Activated T-cell treated with anti-CD3 and anti-CD28 coated beads, Interleukin-2, amount 50 U/mL, for 24 hours (primary cell): Measurements from ENCODE around the gene COL18A1.

Experiments used
- DNase-seq: peaks from one replicate; pipeline ENCODE4 v3.0.0-alpha.2; 2020
- H3K27ac Mint-ChIP-seq: 2 replicates; pipeline ENCODE4 v1.8.0; 2020; ENCODE audit warnings: mild to moderate bottlenecking, mixed read lengths
- H3K27me3 Mint-ChIP-seq: 2 replicates; pipeline ENCODE4 v1.8.0; 2020; ENCODE audit warnings: mixed read lengths
- H3K36me3 Mint-ChIP-seq: 2 replicates; pipeline ENCODE4 v1.8.0; 2020; ENCODE audit warnings: low read depth, mixed read lengths
- H3K4me1 Mint-ChIP-seq: 2 replicates; pipeline ENCODE4 v1.8.0; 2020; ENCODE audit warnings: low read depth, mixed read lengths
- H3K4me3 Mint-ChIP-seq: 2 replicates; pipeline ENCODE4 v1.8.0; 2020; ENCODE audit warnings: mild to moderate bottlenecking, moderate library complexity, mixed read lengths
- H3K9me3 Mint-ChIP-seq: 2 replicates; pipeline ENCODE4 v1.8.0; 2020; ENCODE audit warnings: mixed read lengths

Gene COL18A1

DNA sequence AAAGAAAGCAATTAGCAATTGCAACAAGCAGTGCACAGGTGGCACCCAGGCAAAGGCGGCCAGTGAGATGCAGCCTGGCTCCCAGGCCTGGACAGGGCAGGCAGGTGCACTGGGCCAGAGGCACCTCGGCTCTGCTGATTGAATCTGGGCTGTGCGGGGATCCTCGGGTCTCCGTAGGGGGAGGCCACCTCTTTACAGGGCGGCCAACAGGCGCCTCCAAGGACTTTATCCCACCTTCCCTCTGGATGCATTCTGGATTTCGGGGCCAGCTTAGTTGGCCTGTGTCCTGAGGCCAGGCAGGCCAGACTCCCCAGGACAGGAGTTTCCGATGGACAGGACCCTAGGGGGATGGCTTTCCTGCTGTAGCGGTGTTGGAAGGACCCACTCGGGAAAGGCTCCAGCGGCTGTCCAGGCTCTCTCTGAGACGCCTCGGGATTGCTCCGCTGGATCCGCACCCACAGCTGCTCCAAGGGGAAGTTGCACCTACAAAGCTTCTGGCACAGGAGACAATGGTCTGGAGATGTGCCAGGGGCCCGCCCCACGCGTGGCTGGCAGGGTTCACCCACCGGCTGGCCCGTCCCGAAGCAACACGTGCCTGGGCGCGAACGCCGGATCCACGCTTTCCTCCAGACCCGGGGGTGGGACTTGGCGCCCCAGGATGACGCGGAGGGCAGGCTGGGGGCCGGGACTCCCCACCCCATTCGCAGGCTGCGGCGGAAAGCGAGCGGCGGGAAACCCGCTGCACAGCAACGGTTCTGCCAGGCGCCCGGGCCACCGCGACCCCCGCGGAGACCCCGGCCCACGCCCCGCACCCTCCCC lies 136.5 kb downstream of the COL18A1 start:
- Mint-ChIP-seq H3K9me3 (no peaks in the 10 kb centered on the region), H3K4me3 (peak overlapping the region; percentile 86), H3K36me3 (peaks cover 42% of the 10 kb centered on the region), H3K27ac (peak overlapping the region; percentile 84), H3K4me1 (peaks cover 25% of the 10 kb centered on the region), H3K27me3 (no peaks in the 10 kb centered on the region)
- DNase-seq, result peak; percentile 87

DNA sequence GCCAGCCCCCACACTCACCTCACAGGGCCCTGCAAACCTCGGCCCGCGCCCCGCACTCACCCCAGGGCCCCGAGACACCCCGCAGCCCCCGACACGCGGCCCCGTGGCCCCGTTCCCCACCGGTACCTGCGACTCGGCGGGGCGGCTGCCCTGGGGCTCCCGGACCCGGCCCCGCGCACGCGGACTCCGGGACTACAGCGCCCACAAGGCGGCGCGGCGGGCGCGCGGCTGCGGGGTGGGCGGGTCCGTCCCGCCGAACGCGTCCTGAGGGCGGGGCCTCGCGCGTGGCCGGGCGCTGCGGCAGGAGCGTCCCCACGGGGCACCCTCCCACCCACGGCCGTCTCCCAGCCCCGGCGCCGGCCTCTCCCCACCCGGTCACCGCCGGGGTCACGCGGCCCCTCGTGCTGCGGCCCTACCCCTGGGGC lies 137.3 kb downstream of the COL18A1 start, which contains the start of gene SLC19A1:
SLC19A1 (minus strand) TSS at position 199 of the 425 bp plus-strand sequence. CDS start 4,481 bp downstream, outside the sequence.
- Mint-ChIP-seq H3K27ac (peak within 1 kb of the TSS; percentile 84), H3K36me3 (peaks cover 34% of the 10 kb centered on the region), H3K4me1 (peaks cover 25% of the 10 kb centered on the region), H3K27me3 (no peaks in the 10 kb centered on the region), H3K9me3 (no peaks in the 10 kb centered on the region), H3K4me3 (peak within 1 kb of the TSS; percentile 86)
- DNase-seq, result peak; percentile 87

- peak overlapping the region; percentile 61 for H3K4me3 Mint-ChIP-seq
- no peaks in the 10 kb centered on the region for H3K27me3 Mint-ChIP-seq
- peak; percentile 63 for DNase-seq
- H3K4me1 Mint-ChIP-seq, result peaks cover 25% of the 10 kb centered on the region
- peaks cover 31% of the 10 kb centered on the region for H3K36me3 Mint-ChIP-seq
- H3K9me3 Mint-ChIP-seq, result no peaks in the 10 kb centered on the region
- peak overlapping the region; percentile 40 for H3K27ac Mint-ChIP-seq
These were observed 137.9 kb downstream of the COL18A1 start for GRCh38 chr21:45542667-45543370.

DNA sequence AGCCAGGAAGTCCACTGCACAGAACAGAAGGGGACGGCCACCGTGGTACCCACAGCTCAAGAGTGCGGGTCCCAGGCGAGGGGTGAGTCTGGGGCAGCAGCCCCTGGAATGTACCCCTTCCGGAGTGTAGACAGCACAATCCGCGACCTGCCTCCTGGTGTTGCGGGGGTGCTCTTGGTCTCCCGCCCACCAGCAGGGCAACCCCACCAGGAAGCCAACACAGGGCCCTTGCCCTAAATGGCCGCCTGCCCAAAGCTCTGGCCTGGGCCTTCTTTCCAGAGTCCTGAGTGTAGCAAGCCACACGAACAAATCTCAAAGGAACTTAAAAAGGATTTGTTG lies 138.4 kb downstream of the COL18A1 start:
- peaks cover 22% of the 10 kb centered on the region for H3K4me1 Mint-ChIP-seq
- no peak for DNase-seq
- H3K4me3 Mint-ChIP-seq, result peak overlapping the region; percentile 61
- no peaks in the 10 kb centered on the region for H3K27me3 Mint-ChIP-seq
- H3K9me3 Mint-ChIP-seq, result no peaks in the 10 kb centered on the region
- H3K36me3 Mint-ChIP-seq, result peaks cover 29% of the 10 kb centered on the region
- H3K27ac Mint-ChIP-seq, result peak overlapping the region; percentile 63

DNA sequence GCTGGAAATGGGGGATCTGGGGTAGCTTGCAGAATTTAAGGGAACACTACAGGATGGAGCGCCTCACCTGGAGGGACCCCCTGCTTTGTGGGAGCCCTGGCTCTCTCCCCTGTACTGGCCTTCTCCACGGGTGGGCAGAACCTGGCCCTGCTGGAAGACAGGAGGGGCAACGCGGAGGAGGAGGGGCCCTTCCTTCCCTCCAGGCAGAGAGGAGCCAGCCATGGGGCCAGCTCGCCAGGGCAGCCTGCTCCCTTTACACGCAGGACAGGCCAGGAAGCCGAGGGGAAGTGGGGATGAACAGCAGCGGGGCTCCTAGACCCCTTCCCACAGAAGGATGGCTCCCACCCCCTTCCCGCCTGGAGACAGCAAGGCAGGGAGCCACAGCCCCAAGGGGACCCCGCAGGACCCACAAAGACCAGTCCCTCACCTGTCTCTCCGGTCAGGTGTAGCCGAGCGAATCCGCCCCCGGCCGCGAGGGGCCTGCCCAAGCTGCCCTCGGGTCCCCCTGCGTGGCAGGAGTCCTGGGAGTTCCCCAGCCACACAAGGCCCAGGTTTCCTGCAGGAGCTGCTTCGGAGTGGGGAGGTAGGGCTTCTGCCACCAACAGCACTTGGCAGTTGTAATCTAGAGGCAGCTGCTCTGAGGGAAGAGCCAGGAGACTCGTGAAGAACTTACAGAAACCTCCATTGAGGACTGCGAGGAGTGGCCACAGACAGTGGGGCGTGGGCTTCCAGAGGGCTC lies 138.9 kb downstream of the COL18A1 start:
- Mint-ChIP-seq H3K4me3 (peak overlapping the region; percentile 61), H3K9me3 (no peaks in the 10 kb centered on the region), H3K27ac (peak overlapping the region; percentile 63), H3K4me1 (peaks cover 23% of the 10 kb centered on the region), H3K36me3 (peaks cover 28% of the 10 kb centered on the region), H3K27me3 (no peaks in the 10 kb centered on the region)
- DNase-seq, result no peak

GRCh38 chr21:45544449-45545235 lies 139.7 kb downstream of the COL18A1 start:
- no peak overlapping the region for H3K27ac Mint-ChIP-seq

DNA sequence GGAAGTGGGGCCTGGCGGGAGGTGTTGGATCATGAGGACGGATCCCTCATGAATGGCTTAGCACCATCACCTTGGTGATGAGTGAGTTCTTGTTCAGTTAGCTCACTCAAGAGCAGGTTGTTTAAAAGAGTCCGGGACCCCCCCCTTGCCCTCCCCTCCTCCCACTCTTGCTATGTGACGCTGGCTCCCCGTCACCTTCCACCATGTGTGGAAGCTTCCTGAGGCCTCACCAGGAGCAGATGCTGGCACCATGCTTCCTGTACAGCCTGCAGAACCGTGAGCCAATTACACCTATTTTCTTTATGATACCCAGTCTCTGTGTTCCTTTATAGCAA lies 140.2 kb downstream of the COL18A1 start:
- Mint-ChIP-seq H3K9me3 (no peaks in the 10 kb centered on the region), H3K4me1 (peaks cover 23% of the 10 kb centered on the region), H3K27ac (no peak overlapping the region), H3K4me3 (no peak overlapping the region), H3K36me3 (peaks cover 15% of the 10 kb centered on the region), H3K27me3 (no peaks in the 10 kb centered on the region)
- no peak for DNase-seq

More at GRCh38 chr21:45544449-45545235, 139.7 kb downstream of the COL18A1 start:
- Mint-ChIP-seq H3K27me3 (no peaks in the 10 kb centered on the region), H3K4me1 (peaks cover 24% of the 10 kb centered on the region), H3K4me3 (no peak overlapping the region), H3K9me3 (no peaks in the 10 kb centered on the region), H3K36me3 (peaks cover 20% of the 10 kb centered on the region)
- DNase-seq, result peak; percentile 33

GRCh38 chr21:45545691-45546531 lies 140.9 kb downstream of the COL18A1 start:
- Mint-ChIP-seq H3K36me3 (peaks cover 8% of the 10 kb centered on the region), H3K4me1 (peaks cover 22% of the 10 kb centered on the region), H3K4me3 (no peak overlapping the region), H3K9me3 (no peaks in the 10 kb centered on the region), H3K27me3 (no peaks in the 10 kb centered on the region), H3K27ac (no peak overlapping the region)
- DNase-seq, result no peak

GRCh38 chr21:45546636-45547544 lies 141.9 kb downstream of the COL18A1 start:
- Mint-ChIP-seq H3K4me1 (peaks cover 28% of the 10 kb centered on the region), H3K4me3 (no peak overlapping the region), H3K27me3 (no peaks in the 10 kb centered on the region), H3K27ac (no peak overlapping the region), H3K36me3 (no peaks in the 10 kb centered on the region), H3K9me3 (no peaks in the 10 kb centered on the region)
- no peak for DNase-seq

GRCh38 chr21:45547545-45547900 lies 142.6 kb downstream of the COL18A1 start:
- peak; percentile 15 for DNase-seq
- Mint-ChIP-seq H3K36me3 (no peaks in the 10 kb centered on the region), H3K4me1 (peaks cover 33% of the 10 kb centered on the region), H3K9me3 (no peaks in the 10 kb centered on the region), H3K4me3 (no peak overlapping the region), H3K27me3 (no peaks in the 10 kb centered on the region), H3K27ac (no peak overlapping the region)

DNA sequence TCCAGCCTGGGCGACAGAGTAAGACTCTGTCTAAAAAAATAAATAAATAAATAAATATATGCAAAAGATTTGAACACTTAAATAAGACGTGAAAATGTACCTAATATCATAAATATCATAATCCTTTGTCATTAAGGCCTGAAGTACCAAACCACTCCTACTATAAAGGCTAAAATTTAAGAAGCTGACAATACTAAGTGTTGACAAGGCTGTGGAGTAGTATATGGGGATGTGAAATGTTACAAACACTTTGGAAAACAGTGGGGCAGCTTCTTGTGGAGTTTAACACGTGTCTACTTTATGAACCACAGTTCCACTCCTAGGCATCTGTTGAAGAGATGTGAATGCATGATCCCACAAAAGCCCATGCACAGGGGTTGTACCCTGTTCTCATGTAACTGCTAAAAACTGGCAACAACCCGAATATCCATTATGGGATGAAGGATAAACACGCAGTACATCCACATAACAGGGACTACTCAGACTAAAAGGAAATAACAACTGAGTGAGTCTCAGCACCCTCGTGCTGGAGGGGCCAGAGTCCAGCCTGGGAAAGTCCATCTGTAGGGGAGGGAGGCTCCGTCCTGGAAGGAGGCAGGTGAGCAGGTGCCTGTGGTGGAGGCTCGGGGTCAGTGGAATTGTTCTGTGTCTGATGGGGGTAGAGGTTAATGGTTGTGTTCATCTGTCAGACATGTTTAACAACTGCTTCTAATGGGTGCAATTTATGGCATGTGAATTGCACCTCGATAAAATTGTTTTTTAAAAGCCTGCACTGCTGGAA lies 143.9 kb downstream of the COL18A1 start:
- DNase-seq, result no peak

More for the DNA sequence above, 143.9 kb downstream of the COL18A1 start:
- Mint-ChIP-seq H3K27me3 (no peaks in the 10 kb centered on the region), H3K4me3 (no peak overlapping the region), H3K9me3 (no peaks in the 10 kb centered on the region), H3K36me3 (no peaks in the 10 kb centered on the region), H3K4me1 (peaks cover 37% of the 10 kb centered on the region), H3K27ac (peak overlapping the region; percentile 71)
